ENCODE measurements around the gene NID1.
"Not testable (repeated sequence)": the region's sequence is repeated elsewhere in the genome, so short reads cannot be mapped to it uniquely, and the experiment has no call there.

NID1 gene

GRCh38 chr1:236002025-236002390 is 62.9 kb downstream of the NID1 start:
- no peak for DNase-seq (ENCODE audit: low read depth in 1 of 2, low spot score in 1 of 2)

- DNase-seq (ENCODE audit: low read depth in 1 of 2, low spot score in 1 of 2) = no peak
These were observed 64.1 kb downstream of the NID1 start for GRCh38 chr1:236000781-236001180.

- peak; percentile 42 to 76 for DNase-seq (ENCODE audit: low read depth in 1 of 2, low spot score in 1 of 2)
These were observed 65.5 kb downstream of the NID1 start for GRCh38 chr1:235999259-235999925.

- peak in 1 of 2 donors; percentile 19 for DNase-seq (ENCODE audit: low read depth in 1 of 2, low spot score in 1 of 2)
These were observed 66.1 kb downstream of the NID1 start for GRCh38 chr1:235998812-235999211.

- no peak for DNase-seq (ENCODE audit: low read depth in 1 of 2, low spot score in 1 of 2)
These were observed 67.0 kb downstream of the NID1 start for GRCh38 chr1:235997931-235998330.

GRCh38 chr1:235997049-235997448 is 67.8 kb downstream of the NID1 start:
- no peak for DNase-seq (ENCODE audit: low read depth in 1 of 2, low spot score in 1 of 2)

GRCh38 chr1:235996048-235996785 is 68.7 kb downstream of the NID1 start:
- DNase-seq (ENCODE audit: low read depth in 1 of 2, low spot score in 1 of 2) = no peak

- no peak for DNase-seq (ENCODE audit: low read depth in 1 of 2, low spot score in 1 of 2)
These were observed 69.4 kb downstream of the NID1 start for GRCh38 chr1:235995511-235995910.

- no peak for DNase-seq (ENCODE audit: low read depth in 1 of 2, low spot score in 1 of 2)
These were observed 71.2 kb downstream of the NID1 start for GRCh38 chr1:235993652-235994051.

GRCh38 chr1:235992868-235993267 is 72.0 kb downstream of the NID1 start:
- DNase-seq (ENCODE audit: low read depth in 1 of 2, low spot score in 1 of 2) = no peak

GRCh38 chr1:235992346-235992745 is 72.5 kb downstream of the NID1 start:
- DNase-seq (ENCODE audit: low read depth in 1 of 2, low spot score in 1 of 2) = no peak

- DNase-seq (ENCODE audit: low read depth in 1 of 2, low spot score in 1 of 2) = no peak
These were observed 74.5 kb downstream of the NID1 start for GRCh38 chr1:235990330-235990795.

GRCh38 chr1:235989105-235989504 is 75.8 kb downstream of the NID1 start:
- no peak for DNase-seq (ENCODE audit: low read depth in 1 of 2, low spot score in 1 of 2)

- no peak for DNase-seq (ENCODE audit: low read depth in 1 of 2, low spot score in 1 of 2)
These were observed 78.0 kb downstream of the NID1 start for GRCh38 chr1:235986869-235987268.

- DNase-seq (ENCODE audit: low read depth in 1 of 2, low spot score in 1 of 2) = no peak
These were observed 80.7 kb downstream of the NID1 start for GRCh38 chr1:235984041-235984825.

GRCh38 chr1:235980976-235981375 is 83.9 kb downstream of the NID1 start:
- no peak for DNase-seq (ENCODE audit: low read depth in 1 of 2, low spot score in 1 of 2)

GRCh38 chr1:235979716-235980333 is 85.1 kb downstream of the NID1 start:
- DNase-seq (ENCODE audit: low read depth in 1 of 2, low spot score in 1 of 2) = no peak

- DNase-seq (ENCODE audit: low read depth in 1 of 2, low spot score in 1 of 2) = no peak
These were observed 85.7 kb downstream of the NID1 start for GRCh38 chr1:235979176-235979575.

GRCh38 chr1:235976490-235976889 is 88.4 kb downstream of the NID1 start:
- DNase-seq (ENCODE audit: low read depth in 1 of 2, low spot score in 1 of 2) = no peak

- DNase-seq (ENCODE audit: low read depth in 1 of 2, low spot score in 1 of 2) = no peak
These were observed 90.3 kb downstream of the NID1 start for GRCh38 chr1:235974616-235975015.

GRCh38 chr1:235972691-235973090 is 92.2 kb downstream of the NID1 start:
- not testable (repeated sequence) for DNase-seq (ENCODE audit: low read depth in 1 of 2, low spot score in 1 of 2)
